Mesendoderm (in vitro differentiated cells): ENCODE data around the gene ARHGEF4.

ENCODE experiments used
- DNase-seq: peaks from one replicate; pipeline ENCODE4 v3.0.0; 2013
- H2AK5ac ChIP-seq: 2 replicates; pipeline ENCODE4 v1.6.1; 2013; ENCODE audit warnings: low read length, inconsistent platforms
- H2BK120ac ChIP-seq: 2 replicates; pipeline ENCODE4 v1.6.1; 2013; ENCODE audit warnings: low read depth, mild to moderate bottlenecking, low read length, moderate library complexity, mixed read lengths
- H2BK15ac ChIP-seq: replicated peaks from 2 replicates; pipeline ENCODE4 v1.6.1; 2013; ENCODE audit warnings: low read depth, mild to moderate bottlenecking, moderate library complexity
- H2BK5ac ChIP-seq: 2 replicates; pipeline ENCODE4 v1.6.1; 2013; ENCODE audit warnings: low read length, inconsistent platforms
- H3K18ac ChIP-seq: 2 replicates; pipeline ENCODE4 v1.6.1; 2013; ENCODE audit warnings: mild to moderate bottlenecking, low read length, mixed read lengths
- H3K23ac ChIP-seq: one replicate; pipeline ENCODE4 v1.6.1; 2013; ENCODE audit warnings: low read length
- H3K27ac ChIP-seq: 2 replicates; pipeline ENCODE4 v1.5.1; 2013; ENCODE audit warnings: low read depth, mild to moderate bottlenecking, inconsistent platforms, low read length, moderate library complexity
- H3K27me3 ChIP-seq: 2 replicates; pipeline ENCODE4 v1.6.1; 2013; ENCODE audit warnings: low read length, control low read depth, mild to moderate bottlenecking, inconsistent platforms; ENCODE audit not compliant: insufficient read depth, poor library complexity
- H3K36me3 ChIP-seq: 2 replicates; pipeline ENCODE4 v1.6.1; 2013; ENCODE audit warnings: low read length, inconsistent platforms; ENCODE audit not compliant: control insufficient read depth, insufficient read depth
- H3K4ac ChIP-seq: one replicate; pipeline ENCODE4 v1.6.1; 2013; ENCODE audit warnings: low read depth, mild to moderate bottlenecking, low read length, moderate library complexity
- H3K4me1 ChIP-seq: 2 replicates; pipeline ENCODE4 v1.6.1; 2013; ENCODE audit warnings: low read depth, low read length, inconsistent platforms; ENCODE audit not compliant: control insufficient read depth
- H3K4me2 ChIP-seq: 2 replicates; pipeline ENCODE4 v1.6.1; 2013; ENCODE audit warnings: low read length
- H3K4me3 ChIP-seq: 2 replicates; pipeline ENCODE4 v1.5.1; 2013; ENCODE audit warnings: mild to moderate bottlenecking, low read length
- H3K56ac ChIP-seq: one replicate; pipeline ENCODE4 v1.6.1; 2013; ENCODE audit warnings: low read length
- H3K79me1 ChIP-seq: 2 replicates; pipeline ENCODE4 v1.6.1; 2013; ENCODE audit warnings: low read length, inconsistent platforms
- H3K79me2 ChIP-seq: 2 replicates; pipeline ENCODE4 v1.6.1; 2013; ENCODE audit warnings: mild to moderate bottlenecking, low read length; ENCODE audit not compliant: control insufficient read depth, insufficient read depth
- H3K9ac ChIP-seq: 2 replicates; pipeline ENCODE4 v1.6.1; 2013; ENCODE audit warnings: low read length, inconsistent platforms
- H4K5ac ChIP-seq: one replicate; pipeline ENCODE4 v1.6.1; 2013; ENCODE audit warnings: low read length
- H4K8ac ChIP-seq: one replicate; pipeline ENCODE4 v1.6.1; 2013; ENCODE audit warnings: low read depth, mild to moderate bottlenecking, control low read depth, low read length, moderate library complexity
- WGBS: extraction: QIAGEN DNeasy Blood & Tissue Kit; methylation state at CpG from one replicate; pipeline ENCODE4 v1.1.7; 2013; ENCODE audit warnings: low lambda C conversion rate, missing lambda C conversion rate; ENCODE audit not compliant: insufficient coverage; ENCODE audit errors: extremely low coverage; 5-methylcytosine and 5-hydroxymethylcytosine counted together

The ARHGEF4 gene

GRCh38 chr2:130827502-130828251, 9.0 kb upstream of the ARHGEF4 start:
- Histone ChIP-seq H3K23ac (no peak overlapping the region), H3K79me2 (no peaks in the 10 kb centered on the region), H2BK120ac (no peak overlapping the region), H2AK5ac (no peak overlapping the region), H3K4me2 (no peak overlapping the region), H3K56ac (no peak overlapping the region), H3K4ac (no peak overlapping the region), H3K4me1 (no peaks in the 10 kb centered on the region), H3K18ac (no peak overlapping the region), H2BK15ac (no peak overlapping the region), H4K8ac (no peak overlapping the region), H2BK5ac (no peak overlapping the region), H3K36me3 (no peaks in the 10 kb centered on the region), H3K9ac (no peak overlapping the region), H3K4me3 (no peak overlapping the region), H3K27ac (no peak overlapping the region), H3K27me3 (no peaks in the 10 kb centered on the region), H4K5ac (no peak overlapping the region), H3K79me1 (no peaks in the 10 kb centered on the region)
- peak; percentile 27 for DNase-seq
- no CpG with 5 or more reads among the region's 15 CpGs for WGBS

DNA sequence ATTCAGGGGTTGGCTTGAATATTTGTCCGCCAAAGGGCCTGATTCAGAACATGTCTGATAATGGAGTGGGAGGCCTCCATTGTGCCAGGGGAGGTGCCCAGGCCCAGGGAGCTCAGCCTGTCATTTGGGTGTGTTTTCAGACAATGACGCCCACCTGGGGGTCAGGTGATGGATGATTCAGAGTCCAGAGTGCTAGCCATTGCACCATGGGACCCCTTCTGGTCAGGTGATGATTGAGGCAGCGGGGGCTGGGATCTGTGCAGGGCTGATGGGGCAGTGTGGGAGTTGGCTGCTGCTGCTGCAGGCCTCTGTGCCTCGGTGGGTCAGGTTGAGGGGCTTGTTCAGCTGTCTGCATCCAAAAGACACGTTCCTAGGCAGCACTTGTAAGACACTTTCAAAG, 8.3 kb upstream of the ARHGEF4 start:
- no peak overlapping the region for H3K56ac ChIP-seq
- DNase-seq = no peak
- no peak overlapping the region for H2BK5ac ChIP-seq
- H3K18ac ChIP-seq = no peak overlapping the region
- WGBS = no CpG with 5 or more reads among the region's 5 CpGs
- H3K27me3 ChIP-seq = no peaks in the 10 kb centered on the region
- no peaks in the 10 kb centered on the region for H3K4me1 ChIP-seq
- no peak overlapping the region for H4K8ac ChIP-seq
- no peaks in the 10 kb centered on the region for H3K79me1 ChIP-seq
- no peak overlapping the region for H2BK15ac ChIP-seq
- no peaks in the 10 kb centered on the region for H3K36me3 ChIP-seq
- no peak overlapping the region for H3K9ac ChIP-seq
- H3K23ac ChIP-seq = no peak overlapping the region
- H3K4me3 ChIP-seq = no peak overlapping the region
- H3K4me2 ChIP-seq = no peak overlapping the region
- no peak overlapping the region for H2AK5ac ChIP-seq
- H2BK120ac ChIP-seq = no peak overlapping the region
- no peak overlapping the region for H4K5ac ChIP-seq
- no peak overlapping the region for H3K27ac ChIP-seq
- H3K4ac ChIP-seq = no peak overlapping the region
- no peaks in the 10 kb centered on the region for H3K79me2 ChIP-seq

- Histone ChIP-seq H3K56ac (no peak overlapping the region), H3K9ac (no peak overlapping the region), H3K4ac (no peak overlapping the region), H4K5ac (no peak overlapping the region), H3K23ac (no peak overlapping the region), H2AK5ac (no peak overlapping the region), H3K4me2 (no peak overlapping the region), H3K18ac (no peak overlapping the region), H3K4me3 (no peak overlapping the region), H3K27ac (no peak overlapping the region), H3K27me3 (no peaks in the 10 kb centered on the region), H2BK5ac (no peak overlapping the region), H4K8ac (no peak overlapping the region), H2BK120ac (no peak overlapping the region), H3K79me2 (no peaks in the 10 kb centered on the region), H3K79me1 (no peaks in the 10 kb centered on the region), H3K36me3 (no peaks in the 10 kb centered on the region), H3K4me1 (no peaks in the 10 kb centered on the region), H2BK15ac (no peak overlapping the region)
- no CpG with 5 or more reads among the region's 10 CpGs for WGBS
- peak; percentile 27 for DNase-seq
Measured at GRCh38 chr2:130829015-130829414, 7.7 kb upstream of the ARHGEF4 start.

GRCh38 chr2:130830538-130830937, 6.2 kb upstream of the ARHGEF4 start:
- no peak overlapping the region for H2AK5ac ChIP-seq
- no peaks in the 10 kb centered on the region for H3K36me3 ChIP-seq
- H3K79me2 ChIP-seq = no peaks in the 10 kb centered on the region
- no peak overlapping the region for H4K5ac ChIP-seq
- H4K8ac ChIP-seq = no peak overlapping the region
- H3K4me3 ChIP-seq = no peak overlapping the region
- no peak overlapping the region for H3K23ac ChIP-seq
- H3K79me1 ChIP-seq = no peaks in the 10 kb centered on the region
- no peaks in the 10 kb centered on the region for H3K27me3 ChIP-seq
- H3K18ac ChIP-seq = no peak overlapping the region
- no peak overlapping the region for H3K27ac ChIP-seq
- no peak overlapping the region for H3K4me2 ChIP-seq
- no peak overlapping the region for H2BK5ac ChIP-seq
- H3K4ac ChIP-seq = no peak overlapping the region
- no peak overlapping the region for H3K56ac ChIP-seq
- H2BK120ac ChIP-seq = no peak overlapping the region
- H2BK15ac ChIP-seq = no peak overlapping the region
- no peaks in the 10 kb centered on the region for H3K4me1 ChIP-seq
- no CpG with 5 or more reads among the region's 2 CpGs for WGBS
- no peak for DNase-seq
- no peak overlapping the region for H3K9ac ChIP-seq

DNA sequence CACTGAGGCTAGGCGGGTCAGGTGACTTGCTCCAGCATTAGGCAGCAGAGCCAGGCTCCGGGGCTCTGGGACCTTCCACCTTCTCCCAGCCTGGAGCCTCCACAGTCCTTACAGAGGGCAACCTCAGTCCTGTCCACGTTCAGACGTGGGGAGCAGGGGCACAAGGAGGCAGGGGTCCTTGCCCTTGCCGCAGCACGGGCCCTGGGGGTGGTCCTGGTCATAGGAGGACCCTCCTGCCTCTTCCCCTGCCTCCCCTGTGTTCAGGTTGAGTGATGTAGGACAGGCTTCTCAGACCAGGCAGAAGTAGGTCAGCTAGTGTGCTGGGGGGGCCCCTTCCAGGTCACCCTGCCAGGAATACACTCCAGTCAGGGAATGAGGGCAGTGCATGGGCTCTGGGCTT, 5.4 kb upstream of the ARHGEF4 start:
- Histone ChIP-seq H3K27me3 (no peaks in the 10 kb centered on the region), H3K79me2 (no peaks in the 10 kb centered on the region), H2BK15ac (no peak overlapping the region), H3K9ac (no peak overlapping the region), H2AK5ac (no peak overlapping the region), H2BK5ac (no peak overlapping the region), H3K79me1 (no peaks in the 10 kb centered on the region), H3K56ac (no peak overlapping the region), H3K23ac (no peak overlapping the region), H3K4me3 (no peak overlapping the region), H3K4me1 (no peaks in the 10 kb centered on the region), H3K36me3 (no peaks in the 10 kb centered on the region), H4K8ac (no peak overlapping the region), H3K4ac (no peak overlapping the region), H3K27ac (no peak overlapping the region), H4K5ac (no peak overlapping the region), H3K4me2 (no peak overlapping the region), H3K18ac (no peak overlapping the region), H2BK120ac (no peak overlapping the region)
- WGBS = no CpG with 5 or more reads among the region's 6 CpGs
- no peak for DNase-seq
